HG03280 (cell line): ENCODE measurements around the gene DPYSL3.
"Not testable (repeated sequence)": the region's sequence is repeated elsewhere in the genome, so short reads cannot be mapped to it uniquely, and the experiment has no call there.

Experiments
- ATAC-seq: cut with Tn5 transposase; IDR thresholded peaks from one replicate; pipeline ENCODE4 v1.9.1; 2021; ENCODE audit warnings: mild to moderate bottlenecking, moderate library complexity; ENCODE audit not compliant: unreplicated experiment

Gene DPYSL3

GRCh38 chr5:147509710-147510651 lies at the start of gene DPYSL3:
Gene DPYSL3, minus strand, starts transcription at chr5:147510068. Its CDS starts 210 bp downstream, at chr5:147509858.
- ATAC-seq: no peak

GRCh38 chr5:147558826-147559225 lies 49.0 kb upstream of the DPYSL3 start:
- peak; percentile 68 for ATAC-seq

- no peak for ATAC-seq
Measured at GRCh38 chr5:147557876-147558745, 48.2 kb upstream of the DPYSL3 start.

- ATAC-seq: no peak
Measured at GRCh38 chr5:147555176-147555575, 45.3 kb upstream of the DPYSL3 start.

- ATAC-seq: no peak
Measured at GRCh38 chr5:147554261-147554817, 44.5 kb upstream of the DPYSL3 start.

GRCh38 chr5:147553817-147554216 lies 43.9 kb upstream of the DPYSL3 start:
- not testable (repeated sequence) for ATAC-seq

GRCh38 chr5:147552897-147553296 lies 43.0 kb upstream of the DPYSL3 start:
- ATAC-seq: no peak

- no peak for ATAC-seq
Measured at GRCh38 chr5:147551677-147552076, 41.8 kb upstream of the DPYSL3 start.

GRCh38 chr5:147547730-147548129 lies 37.9 kb upstream of the DPYSL3 start:
- ATAC-seq: no peak

GRCh38 chr5:147544556-147544955 lies 34.7 kb upstream of the DPYSL3 start:
- ATAC-seq: no peak

- no peak for ATAC-seq
Measured at GRCh38 chr5:147539053-147539452, 29.2 kb upstream of the DPYSL3 start.

- no peak for ATAC-seq
Measured at GRCh38 chr5:147538236-147538635, 28.4 kb upstream of the DPYSL3 start.

- no peak for ATAC-seq
Measured at GRCh38 chr5:147534172-147534951, 24.5 kb upstream of the DPYSL3 start.

GRCh38 chr5:147532156-147532555 lies 22.3 kb upstream of the DPYSL3 start:
- ATAC-seq: no peak

GRCh38 chr5:147530530-147531389 lies 20.9 kb upstream of the DPYSL3 start:
- ATAC-seq: no peak

- ATAC-seq: no peak
Measured at GRCh38 chr5:147523069-147523468, 13.2 kb upstream of the DPYSL3 start.

GRCh38 chr5:147522435-147522834 lies 12.6 kb upstream of the DPYSL3 start:
- ATAC-seq: no peak

- no peak for ATAC-seq
Measured at GRCh38 chr5:147520450-147520849, 10.6 kb upstream of the DPYSL3 start.

GRCh38 chr5:147519380-147519779 lies 9.5 kb upstream of the DPYSL3 start:
- ATAC-seq: no peak

GRCh38 chr5:147517383-147517782 lies 7.5 kb upstream of the DPYSL3 start:
- ATAC-seq: no peak
